Activated CD4-positive, alpha-beta T cell treated with anti-CD3 and anti-CD28 coated beads, Interleukin-2, amount 50 U/mL, for 4 hours (primary cell): ENCODE data around the gene CLEC4F.
A peak's percentile ranks its signal among the peaks of the same experiment; 100 is the strongest.

Experiments
- DNase-seq, 2 experiments: peaks; one replicate each; pipeline ENCODE4 v3.0.0-alpha.2; 2020

The CLEC4F gene

DNA sequence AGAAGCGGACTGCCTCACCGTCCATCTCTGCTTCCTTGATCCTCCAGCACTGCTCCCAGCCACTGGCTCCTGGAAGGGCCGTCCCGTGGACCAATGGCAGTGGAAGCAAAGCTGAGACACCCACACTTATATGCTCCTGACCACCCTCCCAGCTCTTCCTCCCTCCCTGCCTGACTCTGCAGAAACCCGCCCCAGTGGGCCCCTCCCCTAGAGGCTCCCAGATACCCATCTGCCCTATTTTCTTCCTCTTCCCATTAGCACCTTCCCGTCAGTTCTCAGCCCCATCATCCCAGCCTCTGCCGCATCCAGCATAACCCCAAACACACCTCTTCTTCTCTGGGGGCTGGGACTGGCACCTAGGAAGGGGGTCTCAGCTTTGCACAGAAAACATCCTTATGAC, at the start of gene CLEC4F:
CLEC4F (minus strand) TSS at position 101 of the 400 bp plus-strand sequence; CDS start at position 25, 76 bp downstream.
- no peak for DNase-seq

- DNase-seq = no peak
Measured at GRCh38 chr2:70868970-70869369, 48.6 kb upstream of the CLEC4F start.

DNA sequence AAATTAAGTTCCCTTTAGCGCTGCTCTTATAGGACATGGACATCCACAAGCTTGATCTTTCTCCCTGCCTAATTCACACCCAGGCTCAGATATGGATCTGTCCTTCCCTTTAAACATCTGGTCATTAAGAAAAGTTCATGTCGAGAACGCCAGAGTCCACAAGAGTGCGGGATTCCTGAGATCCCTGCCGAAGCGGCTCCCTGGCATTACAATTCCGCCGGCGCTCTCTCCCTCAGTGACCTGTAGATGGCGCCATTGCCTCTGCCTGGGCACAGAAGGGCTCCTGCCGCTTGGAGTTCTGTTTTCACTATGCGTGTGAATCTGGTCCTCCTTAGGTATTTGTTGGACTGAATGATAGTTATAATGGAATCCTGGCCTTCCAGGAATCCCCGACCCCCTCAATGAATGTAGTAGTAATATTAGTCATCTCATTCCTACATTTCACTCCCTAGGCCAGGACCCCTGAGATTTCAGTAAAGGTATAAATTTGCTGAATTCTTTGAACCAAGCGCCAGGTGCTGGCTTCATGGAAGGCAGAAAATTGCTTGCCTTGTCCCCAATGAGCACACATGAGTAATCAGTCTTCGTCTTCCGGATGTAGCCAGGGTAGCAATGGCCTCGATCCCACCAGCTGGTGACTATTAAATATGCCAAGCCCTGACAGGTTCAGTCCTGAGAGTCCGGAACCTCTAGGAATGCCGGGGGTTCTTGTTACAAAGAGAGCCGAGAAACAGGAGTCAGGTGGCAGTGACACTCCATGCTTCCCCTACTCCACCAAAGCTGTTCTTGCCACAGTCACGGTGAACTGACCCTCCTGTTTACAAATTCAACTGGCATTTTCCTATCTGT, 41.6 kb upstream of the CLEC4F start:
- DNase-seq = peak; percentile 55 to 59

- no peak for DNase-seq
Measured at GRCh38 chr2:70855667-70856066, 35.3 kb upstream of the CLEC4F start.

- no peak for DNase-seq
Measured at GRCh38 chr2:70854411-70854810, 34.0 kb upstream of the CLEC4F start.

- DNase-seq = no peak
Measured at GRCh38 chr2:70852824-70853223, 32.4 kb upstream of the CLEC4F start.

DNA sequence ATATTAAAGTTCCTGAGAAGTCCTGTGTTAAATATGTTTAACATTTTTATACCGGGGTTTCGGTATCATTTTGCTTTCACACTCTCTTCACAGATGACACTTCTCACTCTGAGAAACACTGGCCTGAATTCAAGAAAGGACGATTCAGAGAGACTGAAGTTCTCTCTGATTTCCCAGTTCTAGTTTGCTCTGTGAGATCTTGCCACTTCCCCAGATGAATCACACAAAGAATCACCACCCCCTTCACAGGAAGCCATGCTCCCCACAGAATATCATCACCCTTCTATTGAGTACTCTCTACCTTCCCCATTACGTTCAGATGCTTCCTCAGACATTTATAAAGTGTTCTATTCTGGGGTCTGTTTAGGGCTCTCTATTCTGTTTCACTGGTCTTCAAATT, 31.3 kb upstream of the CLEC4F start:
- no peak for DNase-seq

DNA sequence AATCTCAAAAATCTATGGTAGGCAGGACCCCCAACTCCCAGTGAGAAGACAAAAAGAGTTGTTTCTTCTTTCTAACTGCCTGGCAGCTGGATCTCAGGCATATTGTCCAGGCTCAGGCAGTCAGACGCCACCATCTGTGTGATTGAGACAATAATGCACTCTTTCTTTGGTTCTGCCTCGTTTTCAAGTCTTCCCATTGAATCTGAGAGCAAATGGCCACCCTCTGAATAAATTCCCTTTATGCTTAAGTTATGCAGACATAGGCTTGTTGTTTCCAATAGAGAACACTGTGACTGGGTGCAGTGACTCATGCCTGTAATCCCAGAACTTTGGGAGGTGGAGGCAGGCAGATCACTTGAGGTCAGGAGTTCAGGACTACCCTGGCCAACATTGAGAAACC, 30.5 kb upstream of the CLEC4F start:
- no peak for DNase-seq

GRCh38 chr2:70842401-70842800, 22.0 kb upstream of the CLEC4F start:
- DNase-seq = no peak

DNA sequence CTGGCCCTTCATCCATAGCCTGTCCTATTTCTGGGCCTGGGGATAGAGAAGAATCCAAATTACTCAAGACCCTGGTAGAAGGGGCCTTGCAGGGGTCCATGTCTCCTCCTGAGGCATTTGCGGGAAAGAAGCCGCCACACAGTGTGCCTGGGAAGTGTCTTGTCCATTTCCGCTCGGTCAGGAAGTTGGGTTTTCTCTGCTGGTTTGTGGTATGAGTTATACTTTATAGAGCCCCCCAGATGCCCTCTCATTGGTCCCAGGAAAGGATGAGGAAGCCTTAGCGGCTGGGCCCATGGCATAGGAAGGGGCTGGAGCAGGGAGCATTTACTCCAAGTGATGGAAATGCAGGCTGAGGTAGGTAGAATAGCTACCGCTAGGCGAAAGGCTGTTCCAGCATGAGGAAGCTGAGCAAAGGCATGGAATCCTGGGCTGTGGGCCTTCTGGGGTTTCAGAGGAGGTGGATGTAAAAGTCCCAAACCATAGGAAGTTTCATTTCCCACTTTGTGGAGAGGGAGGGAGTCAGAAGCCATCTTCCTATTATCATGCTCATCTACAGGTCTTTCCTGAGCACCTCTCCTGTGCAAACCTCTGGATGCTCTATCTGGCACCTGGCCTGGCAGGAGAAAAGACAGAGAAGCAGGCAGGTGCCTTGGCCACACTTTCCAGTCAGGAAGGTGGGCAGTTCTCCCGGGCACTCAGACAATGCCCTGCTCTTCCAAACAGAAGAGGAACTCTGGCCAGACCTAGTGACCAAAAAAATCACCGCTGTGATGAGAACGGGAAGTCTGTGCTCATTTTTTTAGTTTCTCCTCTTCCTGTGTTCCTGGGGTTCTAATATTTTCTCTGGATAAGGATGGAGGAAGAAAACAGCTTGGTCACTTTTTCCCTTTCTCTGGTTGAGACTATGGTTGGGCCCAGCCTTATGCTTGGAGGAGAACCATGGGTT, 17.9 kb upstream of the CLEC4F start:
- DNase-seq = no peak

GRCh38 chr2:70835643-70836042, 15.2 kb upstream of the CLEC4F start, which contains the start of gene CD207:
Gene CD207, minus strand, starts transcription at chr2:70835816. Its CDS starts 40 bp downstream, at chr2:70835776.
- DNase-seq = no peak

DNA sequence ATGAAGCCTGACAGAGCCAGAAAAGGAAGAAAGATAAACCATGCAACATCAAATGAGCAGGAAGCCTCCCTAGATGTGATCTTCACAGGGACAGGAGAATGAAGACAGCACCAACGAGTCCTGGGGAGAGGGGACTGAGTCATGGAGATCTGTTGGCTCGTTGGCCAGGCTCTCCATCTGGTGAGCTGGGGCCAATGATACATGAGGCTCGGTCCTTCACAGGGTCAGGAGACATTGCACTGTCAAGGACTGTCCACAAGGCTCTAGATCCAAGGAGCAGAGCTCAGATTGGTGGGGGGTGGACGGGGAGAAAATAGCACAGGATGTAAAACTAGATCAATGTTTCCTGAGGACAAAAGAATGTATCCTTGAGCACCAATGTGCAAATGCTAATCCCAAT, 14.5 kb upstream of the CLEC4F start:
- DNase-seq = no peak

- no peak for DNase-seq
Measured at GRCh38 chr2:70834106-70834505, 13.7 kb upstream of the CLEC4F start.

- DNase-seq = no peak
Measured at GRCh38 chr2:70833246-70833645, 12.8 kb upstream of the CLEC4F start.

DNA sequence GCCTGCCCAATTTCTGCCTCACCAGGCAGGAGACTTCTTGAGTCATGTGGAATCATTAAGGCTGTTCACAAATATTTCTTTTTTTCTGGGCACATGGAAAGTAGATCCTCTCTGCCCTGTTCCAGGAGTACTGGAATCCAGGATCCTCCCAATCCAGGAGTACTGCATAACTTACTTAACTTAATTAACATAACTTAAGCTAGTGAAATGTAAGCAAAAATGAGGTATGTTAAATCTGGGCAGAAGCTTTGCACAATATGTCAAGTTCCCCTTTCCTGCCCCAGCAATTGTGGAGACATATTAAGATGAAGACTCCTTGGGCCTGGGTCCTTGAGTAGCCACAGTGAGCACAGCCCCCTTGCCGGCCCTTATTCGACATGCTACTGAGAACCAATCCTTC, 12.0 kb upstream of the CLEC4F start:
- DNase-seq = no peak

GRCh38 chr2:70831861-70832260, 11.5 kb upstream of the CLEC4F start:
- DNase-seq = no peak

DNA sequence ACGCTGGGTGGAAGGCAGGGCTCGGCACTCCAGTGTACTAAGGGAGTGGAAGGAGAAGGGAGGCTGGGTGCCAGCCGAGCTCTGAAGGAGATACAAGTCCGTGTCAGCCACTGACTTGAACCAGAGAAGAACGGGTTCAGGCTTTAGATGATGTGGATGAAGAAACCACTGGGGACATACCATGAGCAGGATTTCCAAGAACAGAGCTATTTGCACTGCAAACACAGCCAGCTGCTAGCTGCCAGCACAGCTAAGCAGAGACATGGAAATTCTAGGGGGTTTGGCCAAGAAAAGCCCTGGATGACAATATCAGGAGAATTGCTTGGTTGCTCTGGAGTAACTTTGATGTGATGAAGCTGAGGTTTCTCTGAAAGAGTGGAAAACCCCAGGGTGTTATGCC, 10.0 kb upstream of the CLEC4F start:
- DNase-seq = no peak

DNA sequence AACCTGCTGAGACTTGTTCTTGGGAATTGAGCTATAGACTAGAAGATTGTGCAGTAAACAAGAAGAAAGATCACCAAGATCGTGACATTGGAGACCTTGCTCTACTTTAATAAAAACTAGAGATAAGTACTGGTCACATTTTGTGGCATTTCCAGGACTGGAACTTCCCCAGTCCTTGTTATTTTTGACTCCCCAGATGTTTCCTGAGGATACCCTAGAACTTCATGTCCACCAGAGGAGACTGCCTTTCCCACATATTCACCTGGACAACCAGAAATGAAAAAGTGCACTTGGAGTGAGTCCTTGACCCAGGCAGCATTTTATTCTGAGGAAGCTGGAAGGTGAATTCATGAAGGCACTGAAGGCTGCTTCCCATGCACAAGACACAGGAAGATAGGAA, 9.5 kb upstream of the CLEC4F start:
- no peak for DNase-seq

- DNase-seq = no peak
Measured at GRCh38 chr2:70828914-70829824, 8.8 kb upstream of the CLEC4F start.

DNA sequence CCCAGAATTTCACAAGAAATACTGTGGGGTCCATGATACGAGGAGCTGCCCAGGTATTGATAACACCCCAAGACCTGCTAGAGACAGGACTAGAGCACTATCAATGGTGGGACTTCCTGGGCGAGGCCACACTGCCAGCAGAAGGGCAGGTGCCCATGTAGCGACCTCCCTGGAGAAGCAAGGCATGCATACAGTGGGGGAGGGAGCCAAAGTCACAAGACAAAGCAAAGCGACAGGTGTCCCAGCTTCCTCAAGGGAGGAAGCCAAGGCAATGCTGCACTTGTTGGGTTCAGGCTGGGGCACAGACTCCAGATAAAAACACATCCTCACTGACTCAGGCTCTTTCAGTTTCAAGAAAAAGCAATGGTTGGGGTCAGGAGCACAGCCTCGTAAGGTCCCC, 7.7 kb upstream of the CLEC4F start:
- no peak for DNase-seq

DNA sequence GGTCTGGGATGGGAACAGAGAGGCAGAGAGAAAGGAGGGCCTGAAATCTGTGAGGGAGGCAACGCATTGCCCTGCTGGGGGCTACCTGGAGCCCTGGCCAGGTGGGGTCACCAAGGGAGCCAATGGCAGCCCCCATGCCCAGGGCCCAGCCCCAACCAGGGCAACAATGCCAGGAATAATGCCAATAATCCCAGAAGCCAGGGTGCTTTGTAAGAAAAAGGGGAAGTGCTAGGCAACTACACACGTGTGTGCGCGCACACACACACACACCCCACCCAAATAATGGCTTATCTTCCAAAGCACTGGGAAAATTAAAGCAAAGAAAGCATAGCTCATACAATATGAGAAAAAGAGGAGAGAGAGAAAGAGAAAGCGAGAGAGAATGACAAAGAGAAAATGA, 7.0 kb upstream of the CLEC4F start:
- DNase-seq = no peak

DNA sequence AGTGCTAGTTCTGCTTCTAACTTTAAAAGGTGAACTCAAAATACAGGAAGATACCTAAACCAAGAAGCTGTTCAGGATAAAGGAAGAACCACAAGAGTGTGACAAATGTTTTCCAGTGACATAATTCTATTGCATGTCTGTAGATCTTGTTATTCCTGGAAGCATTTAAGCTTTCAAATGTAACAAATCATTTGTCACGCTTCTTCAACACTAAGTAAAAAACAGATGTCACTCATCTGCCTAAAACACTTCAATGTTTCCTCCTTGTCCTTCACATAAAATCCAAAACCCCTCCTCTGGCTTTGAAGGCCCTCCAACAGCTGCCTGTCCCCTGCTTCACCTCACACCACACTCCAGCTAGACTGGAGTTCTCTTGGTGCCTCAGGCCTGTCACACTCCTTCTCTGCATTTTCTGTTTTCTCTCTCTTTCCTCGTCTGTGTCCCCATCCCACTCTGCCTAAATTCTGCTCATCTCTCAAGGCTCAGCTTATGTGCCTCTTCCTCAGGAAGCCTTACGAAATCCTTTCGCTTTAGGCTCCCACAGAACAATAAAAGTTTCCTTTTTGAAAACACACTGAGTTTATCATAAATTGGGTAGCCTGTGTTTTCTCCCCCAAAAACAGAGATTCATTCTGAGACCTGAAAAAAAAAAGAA, 6.4 kb upstream of the CLEC4F start:
- no peak for DNase-seq
